K562 (cell line): ENCODE measurements around the gene MINDY4. TPM values are rescaled to one million over a fixed set of nuclear protein-coding genes. Genes with fewer than 3 reads are reported as not detected.

ENCODE experiments used
- ATAC-seq: fragments of 200-7000 bp; cut with Tn5 transposase; 3 replicates; pipeline ENCODE4 v1.9.1; 2020; ENCODE audit warnings: moderate library complexity
- BruUV-seq: library from RNA; stranded (reverse); fragments of 400-500 nt; replicated peaks from 2 replicates; lab custom pipeline; 2021; lab: Mats Ljungman, UMichigan
- CTCF ChIA-PET: fragments of 300-600 bp; formaldehyde crosslinking; extraction: SDS; loops from one replicate; lab custom pipeline; 2021; ENCODE audit warnings: low intra/inter-chr PET ratio; lab: Yijun Ruan, JAX
- POLR2A ChIA-PET: fragments of 300-600, 350-650 bp; sonication (Branson Sonifier 250); formaldehyde crosslinking; extraction: SDS; loops from one replicate; lab custom pipeline; 2021; ENCODE audit warnings: antibody characterized with exemption, inconsistent platforms; lab: Yijun Ruan, JAX
- DNase-seq, 4 experiments: peaks; one replicate each; pipeline versions ENCODE4 v3.0.0 to v3.0.0-alpha.2; 2011 to 2018; ENCODE audit warnings: low spot score in 3 of 4, mixed read lengths in 3 of 4; ENCODE audit errors: extremely low read depth in 1 of 4
- FAIRE-seq: peaks from 2 replicates; lab custom pipeline; 2011; peaks lifted over from hg19 to GRCh38; lab: Jason Lieb, UNC
- H2AFZ ChIP-seq: 2 replicates; pipeline ENCODE4 v1.6.0; 2011; ENCODE audit warnings: low read depth, low read length, control low read depth, inconsistent platforms
- H3K27ac ChIP-seq: fragments of 200-600 bp; 3 replicates; pipeline ENCODE4 v1.8.0; 2011; ENCODE audit warnings: low read depth, mild to moderate bottlenecking, control low read depth, inconsistent platforms, low read length, moderate library complexity, mixed read lengths; ENCODE audit errors: extremely low read depth
- H3K27me3 ChIP-seq, 2 experiments: fragments of 300-600 bp in 1 of 2; 2 replicates in 1 of 2; 3 replicates in 1 of 2; pipeline versions ENCODE4 v1.6.0 to v1.8.0; 2011; ENCODE audit warnings: inconsistent platforms in 2 of 2, low read length in 2 of 2, mild to moderate bottlenecking in 1 of 2, mixed read lengths in 1 of 2, moderate library complexity in 1 of 2; ENCODE audit not compliant: control insufficient read depth in 2 of 2, insufficient read depth in 2 of 2
- H3K36me3 ChIP-seq: fragments of 300-600 bp; 3 replicates; pipeline ENCODE4 v1.8.0; 2011; ENCODE audit warnings: mild to moderate bottlenecking, low read length, inconsistent platforms; ENCODE audit not compliant: control insufficient read depth, insufficient read depth
- H3K4me1 ChIP-seq, 2 experiments: fragments of 200-600 bp in 1 of 2; replicated peaks in 1 of 2; 2 replicates in 1 of 2; 3 replicates in 1 of 2; pipeline versions ENCODE4 v1.5.1 to v1.8.0; 2011; ENCODE audit warnings: inconsistent platforms in 2 of 2, low read length in 2 of 2, mild to moderate bottlenecking in 1 of 2, mixed read lengths in 1 of 2, moderate library complexity in 1 of 2; ENCODE audit not compliant: control insufficient read depth in 2 of 2, insufficient read depth in 2 of 2
- H3K4me2 ChIP-seq: 2 replicates; pipeline ENCODE4 v1.6.1; 2011; ENCODE audit warnings: low read length, control low read depth, inconsistent platforms, mixed read lengths; ENCODE audit not compliant: insufficient read depth
- H3K4me3 ChIP-seq: fragments of 200-600 bp; sonication (generic), shearing (Covaris generic); 2 replicates; pipeline ENCODE4 v1.5.1; 2016; ENCODE audit warnings: control low read depth, inconsistent platforms
- H3K79me2 ChIP-seq: fragments of 200-600 bp; 3 replicates; pipeline ENCODE4 v1.8.0; 2011; ENCODE audit warnings: low read length, inconsistent platforms; ENCODE audit not compliant: control insufficient read depth, insufficient read depth
- H3K9ac ChIP-seq, 2 experiments: 2 replicates each; pipeline versions ENCODE4 v1.6.0 to v1.6.1; 2011; ENCODE audit warnings: low read depth in 2 of 2, low read length in 2 of 2, control low read depth in 1 of 2, inconsistent platforms in 1 of 2, mild to moderate bottlenecking in 1 of 2, mixed read lengths in 1 of 2; ENCODE audit not compliant: insufficient read depth in 1 of 2
- H3K9me1 ChIP-seq: one replicate; pipeline ENCODE4 v1.6.0; 2011; ENCODE audit warnings: inconsistent platforms, mild to moderate bottlenecking, low read length, moderate library complexity; ENCODE audit not compliant: control insufficient read depth, insufficient read depth
- H3K9me3 ChIP-seq: replicated peaks from 2 replicates; pipeline ENCODE4 v1.5.1; 2011; ENCODE audit warnings: low read depth, low read length, inconsistent platforms; ENCODE audit not compliant: control insufficient read depth, insufficient read depth
- H4K20me1 ChIP-seq: replicated peaks from 2 replicates; pipeline ENCODE4 v1.6.1; 2011; ENCODE audit warnings: low read length, inconsistent platforms, mixed read lengths; ENCODE audit not compliant: control insufficient read depth, insufficient read depth
- CSDE1 ChIP-seq, 2 experiments: fragments of 450-650 bp; IDR thresholded peaks; 2 replicates each; pipeline ENCODE4 v1.6.1; 2016; ENCODE audit warnings: mild to moderate bottlenecking in 1 of 2
- ILK ChIP-seq: fragments of 450-650 bp; IDR thresholded peaks from 2 replicates; pipeline ENCODE4 v1.6.1; 2016; ENCODE audit warnings: missing genetic modification characterization, low read depth, mild to moderate bottlenecking, missing compliant biosample characterization, moderate library complexity, borderline replicate concordance
- PTBP1 ChIP-seq: fragments of 200-400 bp; formaldehyde crosslinking; IDR thresholded peaks from 2 replicates; pipeline ENCODE4 v1.6.1; 2017; ENCODE audit warnings: low read depth, low read length
- RBBP5 ChIP-seq: fragments of 200-600 bp; sonication (generic); IDR thresholded peaks from 2 replicates; pipeline ENCODE4 v1.6.1; 2012; ENCODE audit warnings: borderline replicate concordance, mild to moderate bottlenecking, low read length, control low read depth, inconsistent platforms; ENCODE audit not compliant: insufficient read depth, poor library complexity, severe bottlenecking
- U2AF1 ChIP-seq: fragments of 200-400 bp; formaldehyde crosslinking; optimal IDR thresholded peaks from 2 replicates; pipeline ENCODE3; 2017; ENCODE audit warnings: mild to moderate bottlenecking, low read depth, low read length, moderate library complexity
- ZNF146 ChIP-seq: IDR thresholded peaks from one replicate; pipeline ENCODE4 v1.6.1; 2018; ENCODE audit warnings: missing compliant biosample characterization; ENCODE audit not compliant: unreplicated experiment
- WGBS: fragments of 100-300 bp; shearing (Covaris generic); methylation state at CpG from one replicate; pipeline ENCODE4 v1.1.6; 2016; ENCODE audit warnings: low coverage, mixed read lengths; ENCODE audit not compliant: insufficient coverage; ENCODE audit errors: missing lambda C conversion rate; 5-methylcytosine and 5-hydroxymethylcytosine counted together
- in situ Hi-C: fragments of 300-500 bp; cut with MboI; formaldehyde crosslinking; loops from 4 replicates; pipeline ENCODE4 v1.15.0; 2018; ENCODE audit warnings: inconsistent platforms, mixed read lengths
- intact Hi-C: fragments of 100-400 bp; cut with micrococcal nuclease; formaldehyde crosslinking; loops from 2 replicates; pipeline ENCODE4 v1.14.2; 2022
- polyA plus RNA-seq, 8 experiments: library from polyadenylated mRNA; depleted of rRNA in 4 of 8; stranded (reverse) in 5 of 8; unstranded in 3 of 8; fragments of >200 nt; fragmentation: Nextera tagmentation in 2 of 8; fragmentation: Illumina TruSeq in 1 of 8; extraction: Ambion mirVana in 2 of 8; extraction: Trizol in 1 of 8; gene quantifications; 2 replicates each; pipeline versions ENCODE4 v1.2.1 to v1.2.3, GENCODE V29; 2011 to 2014; ENCODE audit warnings: inconsistent platforms in 1 of 8, missing spikeins in 1 of 8
- total RNA-seq, 7 experiments: library from RNA; depleted of rRNA in 6 of 7; stranded (reverse); fragments of >200 nt in 6 of 7; fragmentation: Illumina TruSeq in 2 of 7; extraction: Trizol in 2 of 7; gene quantifications; 2 replicates each; pipeline versions ENCODE4 v1.2.1 to v1.2.3, GENCODE V29; 2011 to 2021; ENCODE audit warnings: low replicate concordance in 1 of 7

Gene MINDY4
- total and polyA plus RNA-seq, 9 of the 15 experiments (the other 6 are each of a cell fraction or from before 2014, with no cell fraction given), result 2.1 to 16.7 (median 11.0) TPM

- Histone ChIP-seq H3K4me3 (peak overlapping the region; percentile 5), H3K27me3 (no peaks in the 10 kb centered on the region), H3K27ac (peak overlapping the region; percentile 82), H3K79me2 (no peaks in the 10 kb centered on the region; the same call in 2 of the 3 replicates), H3K9me1 (peaks cover 3% of the 10 kb centered on the region), H3K36me3 (no peaks in the 10 kb centered on the region), H3K9ac (peak overlapping the region; percentile 56 to 84), H3K9me3 (no peaks in the 10 kb centered on the region), H3K4me1 (peaks cover 79 to 82% of the 10 kb centered on the region in 2 experiments), H3K4me2 (peak overlapping the region; percentile 70), H4K20me1 (no peaks in the 10 kb centered on the region), H2AFZ (peak overlapping the region; percentile 42; the same call in 1 of the 2 replicates)
- intact Hi-C loops, result loop anchor here (1.0 to 2.0 kb wide), 3 partner anchors 19 to 154 kb away; no protein-coding TSS in a partner anchor
- no TSS peak for BruUV-seq
- TF ChIP-seq ZNF146 (CRISPR knock-in tag) (no peak), CSDE1 (IDR thresholded peaks at IDR 0.05) (no peak), PTBP1 (no peak), U2AF1 (no peak), RBBP5 (peak; percentile 7), ILK (tag) (no peak)
- ChIA-PET CTCF (no interaction called here), POLR2A (interaction anchor here (0.9 to 1.1 kb wide), 4 partner anchors 15 to 528 kb away, joined by 3 to 4 read pairs (median 4); no protein-coding TSS in a partner anchor)
- ATAC-seq (no peak), FAIRE-seq (no peak), DNase-seq (no peak)
- in situ Hi-C loops, result no loop called here
- WGBS, result 48% methylated on average over 6 of the region's 6 CpGs
Measured at GRCh38 chr7:30915751-30916150, 144.5 kb downstream of the MINDY4 start.
